OCI-LY3 (cell line): Measurements from ENCODE around the gene LGALS9B.
"Not testable (repeated sequence)": the region's sequence is repeated elsewhere in the genome, so short reads cannot be mapped to it uniquely, and the experiment has no call there.

ENCODE experiments used
- H2AFZ ChIP-seq: fragments of 200-600, 300-600 bp; shearing (Covaris generic); 2 replicates; pipeline ENCODE4 v1.6.0; 2014; ENCODE audit warnings: antibody characterized with exemption, low read depth, low read length
- H3K27ac ChIP-seq: fragments of 200-600, 300-600 bp; sonication (generic); 2 replicates; pipeline ENCODE4 v1.5.1; 2014; ENCODE audit warnings: mild to moderate bottlenecking, low read length, moderate library complexity, mixed read lengths
- H3K27me3 ChIP-seq: fragments of 200-600, 300-600 bp; sonication (generic); 2 replicates; pipeline ENCODE4 v1.6.1; 2014; ENCODE audit warnings: low read depth, low read length, mixed read lengths
- H3K36me3 ChIP-seq: fragments of 200-600, 300-600 bp; sonication (generic); replicated peaks from 2 replicates; pipeline ENCODE3; 2014; ENCODE audit warnings: low read depth, low read length, mixed read lengths
- H3K4me1 ChIP-seq: fragments of 300-600, 200-600 bp; sonication (generic); 2 replicates; pipeline ENCODE4 v1.6.1; 2014; ENCODE audit warnings: low read length, mixed read lengths
- H3K4me2 ChIP-seq: fragments of 200-600, 300-600 bp; sonication (generic); 2 replicates; pipeline ENCODE4 v1.6.1; 2014; ENCODE audit warnings: low read length, mixed read lengths
- H3K4me3 ChIP-seq: fragments of 300-600, 200-600 bp; sonication (generic); 2 replicates; pipeline ENCODE4 v1.5.1; 2014; ENCODE audit warnings: antibody characterized with exemption, mild to moderate bottlenecking, low read length, moderate library complexity
- H3K79me2 ChIP-seq: fragments of 300-600, 200-600 bp; shearing (Covaris generic); 2 replicates; pipeline ENCODE4 v1.6.1; 2014; ENCODE audit warnings: mild to moderate bottlenecking, low read length, mixed read lengths
- H3K9ac ChIP-seq: fragments of 300-600, 200-600 bp; shearing (Covaris generic); 2 replicates; pipeline ENCODE4 v1.6.0; 2014; ENCODE audit warnings: mild to moderate bottlenecking, low read length, moderate library complexity
- H3K9me3 ChIP-seq: fragments of 200-600, 300-600 bp; shearing (Covaris generic); 2 replicates; pipeline ENCODE4 v1.6.1; 2014; ENCODE audit warnings: low read length, mixed read lengths; ENCODE audit not compliant: insufficient read depth
- H4K20me1 ChIP-seq: fragments of 200-600, 300-600 bp; sonication (generic); 2 replicates; pipeline ENCODE4 v1.6.1; 2016; ENCODE audit warnings: low read length, mixed read lengths; ENCODE audit not compliant: insufficient read depth

LGALS9B gene

GRCh38 chr17:20495420-20495819, 28.1 kb upstream of the LGALS9B start:
- not testable (repeated sequence) for H3K27ac ChIP-seq, H3K27me3 ChIP-seq, H3K4me2 ChIP-seq, H3K9ac ChIP-seq, H3K4me1 ChIP-seq, H3K36me3 ChIP-seq, H2AFZ ChIP-seq, H3K4me3 ChIP-seq, H4K20me1 ChIP-seq, H3K79me2 ChIP-seq, H3K9me3 ChIP-seq

- H3K4me2 ChIP-seq, H4K20me1 ChIP-seq, H3K4me3 ChIP-seq, H3K9ac ChIP-seq, H3K9me3 ChIP-seq, H3K36me3 ChIP-seq, H2AFZ ChIP-seq, H3K27ac ChIP-seq, H3K27me3 ChIP-seq, H3K79me2 ChIP-seq, H3K4me1 ChIP-seq: not testable (repeated sequence)
These were observed 27.4 kb upstream of the LGALS9B start for GRCh38 chr17:20494735-20495134.

- not testable (repeated sequence) for H3K27ac ChIP-seq, H2AFZ ChIP-seq, H4K20me1 ChIP-seq
These were observed 26.8 kb upstream of the LGALS9B start for GRCh38 chr17:20494147-20494546.

GRCh38 chr17:20492971-20493370, 25.6 kb upstream of the LGALS9B start:
- not testable (repeated sequence) for H3K4me3 ChIP-seq, H3K9me3 ChIP-seq, H3K4me2 ChIP-seq, H3K79me2 ChIP-seq, H3K27me3 ChIP-seq, H3K36me3 ChIP-seq, H3K9ac ChIP-seq, H3K27ac ChIP-seq, H3K4me1 ChIP-seq, H4K20me1 ChIP-seq, H2AFZ ChIP-seq

More at GRCh38 chr17:20494147-20494546, 26.8 kb upstream of the LGALS9B start:
- not testable (repeated sequence) for H3K36me3 ChIP-seq, H3K9ac ChIP-seq, H3K4me1 ChIP-seq, H3K4me2 ChIP-seq, H3K27me3 ChIP-seq, H3K79me2 ChIP-seq, H3K4me3 ChIP-seq, H3K9me3 ChIP-seq

- H3K9me3 ChIP-seq, H4K20me1 ChIP-seq, H3K36me3 ChIP-seq, H3K27ac ChIP-seq, H3K9ac ChIP-seq, H3K4me2 ChIP-seq, H3K79me2 ChIP-seq, H2AFZ ChIP-seq, H3K27me3 ChIP-seq, H3K4me1 ChIP-seq, H3K4me3 ChIP-seq: not testable (repeated sequence)
These were observed 24.8 kb upstream of the LGALS9B start for GRCh38 chr17:20492099-20492498.

GRCh38 chr17:20484930-20485329, 17.6 kb upstream of the LGALS9B start:
- H2AFZ ChIP-seq, H3K79me2 ChIP-seq, H3K36me3 ChIP-seq, H3K9me3 ChIP-seq, H3K27me3 ChIP-seq, H3K4me3 ChIP-seq, H3K4me2 ChIP-seq, H4K20me1 ChIP-seq, H3K9ac ChIP-seq, H3K27ac ChIP-seq, H3K4me1 ChIP-seq: not testable (repeated sequence)

- H3K9me3 ChIP-seq, H4K20me1 ChIP-seq, H3K27ac ChIP-seq, H2AFZ ChIP-seq, H3K79me2 ChIP-seq, H3K27me3 ChIP-seq, H3K4me1 ChIP-seq, H3K36me3 ChIP-seq, H3K4me2 ChIP-seq, H3K9ac ChIP-seq, H3K4me3 ChIP-seq: not testable (repeated sequence)
These were observed 12.7 kb upstream of the LGALS9B start for GRCh38 chr17:20479889-20480591.

GRCh38 chr17:20477398-20478071, 10.2 kb upstream of the LGALS9B start:
- H3K4me3 ChIP-seq, H4K20me1 ChIP-seq, H3K27me3 ChIP-seq, H3K4me2 ChIP-seq, H3K79me2 ChIP-seq, H3K4me1 ChIP-seq, H3K36me3 ChIP-seq, H3K27ac ChIP-seq, H3K9me3 ChIP-seq, H2AFZ ChIP-seq, H3K9ac ChIP-seq: not testable (repeated sequence)

- not testable (repeated sequence) for H3K27me3 ChIP-seq, H4K20me1 ChIP-seq, H3K4me2 ChIP-seq, H3K79me2 ChIP-seq, H3K27ac ChIP-seq, H2AFZ ChIP-seq, H3K4me1 ChIP-seq, H3K4me3 ChIP-seq, H3K9me3 ChIP-seq, H3K36me3 ChIP-seq, H3K9ac ChIP-seq
These were observed 7.9 kb upstream of the LGALS9B start for GRCh38 chr17:20475137-20475831.
